ENCODE results near the gene S100A3.

Gene S100A3

DNA sequence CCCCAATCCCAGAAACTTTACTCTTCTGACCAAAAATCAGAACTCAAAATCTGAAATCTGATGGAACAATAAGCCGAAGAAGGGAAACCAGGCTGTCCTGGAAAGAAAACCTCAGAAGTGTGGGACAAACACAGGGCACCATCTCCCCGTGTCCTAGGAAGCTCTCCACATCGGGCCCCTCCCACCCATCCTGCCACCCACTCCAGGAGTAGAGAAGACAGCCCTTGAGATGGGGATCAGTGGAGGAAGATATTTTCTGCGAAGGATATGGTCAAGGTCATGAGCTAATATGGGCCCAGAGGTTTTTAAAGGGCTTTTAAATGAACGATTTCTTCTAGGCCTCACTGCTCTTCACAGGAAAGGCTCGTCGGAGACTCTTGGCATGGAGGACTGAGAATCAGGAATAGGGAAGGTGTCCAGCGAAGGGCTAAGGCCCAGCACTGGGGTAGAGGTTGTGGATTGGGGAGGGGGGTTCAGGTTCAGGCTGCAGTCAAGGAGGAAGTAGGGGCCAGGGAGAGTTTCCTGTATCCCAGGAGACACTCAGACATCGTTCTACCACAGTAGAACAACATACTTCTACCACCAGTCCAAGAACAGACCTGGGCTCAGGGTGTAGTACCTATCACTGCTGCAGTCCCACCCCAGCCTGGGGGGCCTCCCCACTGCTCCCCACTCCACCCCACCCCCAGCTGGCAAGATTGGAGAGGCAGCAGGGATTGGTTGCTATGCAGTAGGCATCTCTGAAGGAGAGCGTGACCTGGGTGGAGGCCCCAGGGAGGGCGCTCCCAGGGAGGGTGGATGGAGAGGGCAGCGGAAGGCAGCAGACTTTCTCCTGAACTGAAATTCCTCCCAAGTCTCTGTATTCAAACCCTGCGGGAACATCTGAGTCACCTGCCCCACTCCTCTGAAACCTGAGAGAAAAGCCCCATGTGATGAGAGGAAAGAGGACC, 7.1 kb downstream of the S100A3 start:
- H3K27ac ChIP-seq: no peak overlapping the region
- no peaks in the 10 kb centered on the region for H3K4me1 ChIP-seq
- H3K9ac ChIP-seq: no peak overlapping the region

DNA sequence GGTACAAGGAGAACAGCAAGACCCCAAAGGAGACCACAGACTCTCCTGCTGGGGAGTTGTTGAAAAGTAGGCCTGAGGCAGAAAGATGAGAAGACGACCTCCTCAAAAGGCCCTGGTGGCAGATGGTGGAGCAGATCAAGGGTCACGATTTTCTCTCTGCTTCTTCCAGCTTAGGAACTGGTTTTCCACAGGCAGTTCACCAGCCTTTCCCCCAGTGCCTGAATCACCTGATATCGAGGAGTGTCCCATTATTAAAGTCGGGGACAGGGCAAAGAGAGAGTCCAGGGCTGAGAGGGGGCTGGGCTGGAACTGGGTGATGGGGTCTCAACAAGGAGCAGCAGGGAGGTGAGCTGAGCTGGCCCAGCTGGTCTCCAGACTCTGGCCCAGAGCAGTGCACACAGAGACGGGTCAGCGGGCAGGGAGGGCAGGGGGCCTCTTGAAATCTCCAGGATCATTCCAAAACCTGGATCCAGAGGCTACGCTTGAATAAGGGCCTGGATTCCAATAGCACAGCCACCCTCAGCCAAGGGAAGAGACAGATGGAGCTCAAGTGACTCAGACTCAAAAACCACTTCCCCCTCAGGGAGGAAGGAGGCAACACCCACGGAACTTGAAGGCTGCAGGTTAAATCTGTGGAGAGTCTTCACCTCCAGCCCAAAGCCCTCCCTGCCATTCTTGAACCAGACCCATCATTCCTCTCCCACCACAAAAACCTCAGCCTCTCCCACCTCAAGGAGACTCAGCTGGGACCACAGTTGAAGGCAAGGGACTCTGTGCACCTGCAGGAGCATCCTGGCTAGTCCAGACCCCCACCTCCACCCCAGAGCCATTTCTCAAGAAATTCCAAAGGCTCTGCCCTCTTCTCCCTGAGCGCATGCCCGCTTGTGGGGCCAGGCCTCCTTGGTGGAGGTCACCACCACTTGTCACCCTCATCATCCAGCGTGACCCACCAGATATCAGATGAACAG, 8.4 kb downstream of the S100A3 start, which contains the start of gene S100A5:
TSS of gene S100A5 (minus strand) at position 541 of the 968 bp plus-strand sequence. CDS start 743 bp downstream, outside the sequence.
- TF ChIP-seq, protein P1, sequence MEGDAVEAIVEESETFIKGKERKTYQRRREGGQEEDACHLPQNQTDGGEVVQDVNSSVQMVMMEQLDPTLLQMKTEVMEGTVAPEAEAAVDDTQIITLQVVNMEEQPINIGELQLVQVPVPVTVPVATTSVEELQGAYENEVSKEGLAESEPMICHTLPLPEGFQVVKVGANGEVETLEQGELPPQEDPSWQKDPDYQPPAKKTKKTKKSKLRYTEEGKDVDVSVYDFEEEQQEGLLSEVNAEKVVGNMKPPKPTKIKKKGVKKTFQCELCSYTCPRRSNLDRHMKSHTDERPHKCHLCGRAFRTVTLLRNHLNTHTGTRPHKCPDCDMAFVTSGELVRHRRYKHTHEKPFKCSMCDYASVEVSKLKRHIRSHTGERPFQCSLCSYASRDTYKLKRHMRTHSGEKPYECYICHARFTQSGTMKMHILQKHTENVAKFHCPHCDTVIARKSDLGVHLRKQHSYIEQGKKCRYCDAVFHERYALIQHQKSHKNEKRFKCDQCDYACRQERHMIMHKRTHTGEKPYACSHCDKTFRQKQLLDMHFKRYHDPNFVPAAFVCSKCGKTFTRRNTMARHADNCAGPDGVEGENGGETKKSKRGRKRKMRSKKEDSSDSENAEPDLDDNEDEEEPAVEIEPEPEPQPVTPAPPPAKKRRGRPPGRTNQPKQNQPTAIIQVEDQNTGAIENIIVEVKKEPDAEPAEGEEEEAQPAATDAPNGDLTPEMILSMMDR (IDR thresholded peaks at IDR 0.05): no peak
- Histone ChIP-seq H3K4me3 (ENCODE audit: low read depth, low read length) (no peak within 1 kb of the TSS), H3K27me3 (ENCODE audit: control insufficient read depth, insufficient read depth, low read length) (no peaks in the 10 kb centered on the region), H2AFZ (no peak within 1 kb of the TSS), H3K36me3 (ENCODE audit: control insufficient read depth, insufficient read depth, low read length) (no peaks in the 10 kb centered on the region), H3K27ac (no peak within 1 kb of the TSS), H3K79me2 (no peaks in the 10 kb centered on the region), H3K9ac (no peak within 1 kb of the TSS), H3K4me2 (ENCODE audit: low read length) (no peak within 1 kb of the TSS), H3K4me1 (peaks cover 4% of the 10 kb centered on the region), H3K9me3 (ENCODE audit: control insufficient read depth, low read length) (no peaks in the 10 kb centered on the region)

More for the DNA sequence above, 7.1 kb downstream of the S100A3 start:
- H3K36me3 ChIP-seq (ENCODE audit: control insufficient read depth, insufficient read depth, low read length): no peaks in the 10 kb centered on the region
- TF ChIP-seq, protein P1 (IDR thresholded peaks at IDR 0.05): no peak
- no peaks in the 10 kb centered on the region for H3K9me3 ChIP-seq (ENCODE audit: control insufficient read depth, low read length)
- H2AFZ ChIP-seq: no peak overlapping the region
- H3K4me3 ChIP-seq (ENCODE audit: low read depth, low read length): no peak overlapping the region
- H3K4me2 ChIP-seq (ENCODE audit: low read length): no peak overlapping the region
- no peaks in the 10 kb centered on the region for H3K79me2 ChIP-seq
- H3K27me3 ChIP-seq (ENCODE audit: control insufficient read depth, insufficient read depth, low read length): no peaks in the 10 kb centered on the region

DNA sequence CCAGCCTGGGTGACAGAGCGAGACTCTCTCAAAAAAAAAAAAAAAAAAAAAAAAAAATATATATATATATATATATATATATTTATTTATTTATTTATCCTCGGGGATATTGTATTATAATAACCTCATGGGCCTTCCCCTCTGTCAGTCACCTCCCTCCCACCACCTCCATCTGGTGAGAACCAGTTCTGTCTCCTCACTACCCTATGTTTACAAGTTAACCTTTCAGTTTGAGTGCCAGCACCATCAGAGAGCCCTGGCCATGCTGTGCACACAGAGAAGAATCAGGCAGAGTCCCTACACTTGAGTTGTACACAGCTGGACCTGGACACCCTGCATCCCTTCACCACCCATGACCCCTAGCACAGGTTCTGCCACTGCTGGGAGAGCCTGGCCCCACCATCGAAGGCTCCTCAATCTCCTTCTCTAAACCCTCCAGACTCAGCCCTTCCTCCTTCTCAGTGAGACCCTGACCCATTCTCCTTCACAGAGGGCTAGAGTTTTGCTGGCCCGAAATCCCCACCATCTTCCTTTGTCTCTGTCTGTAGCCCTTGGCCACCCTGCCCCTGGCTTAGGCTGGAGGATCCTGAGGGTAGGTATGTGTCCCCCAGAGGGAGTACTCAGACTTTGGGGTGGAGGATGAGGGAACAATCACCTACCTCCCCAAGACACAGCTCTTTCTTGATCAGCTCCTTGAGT, 9.5 kb downstream of the S100A3 start:
- H3K27me3 ChIP-seq (ENCODE audit: control insufficient read depth, insufficient read depth, low read length): no peaks in the 10 kb centered on the region
- no peak overlapping the region for H3K9ac ChIP-seq
- H3K36me3 ChIP-seq (ENCODE audit: control insufficient read depth, insufficient read depth, low read length): no peaks in the 10 kb centered on the region
- no peak overlapping the region for H3K27ac ChIP-seq
- H3K9me3 ChIP-seq (ENCODE audit: control insufficient read depth, low read length): no peaks in the 10 kb centered on the region
- TF ChIP-seq, protein P1 (IDR thresholded peaks at IDR 0.05): no peak
- no peak overlapping the region for H3K4me3 ChIP-seq (ENCODE audit: low read depth, low read length)
- peaks cover 4% of the 10 kb centered on the region for H3K4me1 ChIP-seq
- no peak overlapping the region for H3K4me2 ChIP-seq (ENCODE audit: low read length)
- H2AFZ ChIP-seq: no peak overlapping the region
- H3K79me2 ChIP-seq: no peaks in the 10 kb centered on the region

DNA sequence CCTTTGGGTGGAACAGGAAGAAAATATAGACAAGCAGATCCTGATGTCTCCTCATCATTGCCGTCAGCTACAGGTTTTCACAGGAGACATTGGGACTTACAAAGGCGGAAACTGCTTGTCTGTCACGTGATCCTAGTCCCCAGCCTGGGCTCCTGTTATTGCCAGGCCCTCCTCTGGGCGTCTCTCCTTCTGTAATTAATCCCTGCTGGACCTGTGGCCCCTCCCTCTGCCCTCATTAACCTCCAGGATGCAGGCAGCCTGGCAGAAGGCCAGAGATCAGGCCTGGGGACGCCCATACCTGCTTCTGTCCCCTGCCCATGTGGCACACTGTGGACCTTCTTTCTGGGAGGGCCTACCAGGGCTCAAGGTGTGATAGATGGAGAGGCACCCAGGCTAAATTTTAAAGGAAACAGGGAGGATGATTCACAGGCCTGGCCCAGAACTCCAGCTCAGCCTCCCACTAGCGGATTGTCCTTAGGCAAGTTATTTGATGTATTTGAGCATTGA, 10.7 kb downstream of the S100A3 start:
- Histone ChIP-seq H3K4me1 (peaks cover 4% of the 10 kb centered on the region), H3K4me3 (ENCODE audit: low read depth, low read length) (no peak overlapping the region), H3K9ac (no peak overlapping the region), H3K9me3 (ENCODE audit: control insufficient read depth, low read length) (no peaks in the 10 kb centered on the region), H3K27ac (no peak overlapping the region), H3K36me3 (ENCODE audit: control insufficient read depth, insufficient read depth, low read length) (no peaks in the 10 kb centered on the region), H3K79me2 (no peaks in the 10 kb centered on the region), H3K4me2 (ENCODE audit: low read length) (no peak overlapping the region), H2AFZ (no peak overlapping the region), H3K27me3 (ENCODE audit: control insufficient read depth, insufficient read depth, low read length) (no peaks in the 10 kb centered on the region)
- TF ChIP-seq, protein P1 (IDR thresholded peaks at IDR 0.05): no peak
